ENCODE data around the gene C14orf180.

GRCh38 chr14:104567141-104567956 is 12.2 kb upstream of the C14orf180 start:
- TF ChIP-seq POLR2A (IDR thresholded peaks at IDR 0.05) (no peak), CTCF (IDR thresholded peaks at IDR 0.05) (no peak), POLR2AphosphoS5 (IDR thresholded peaks at IDR 0.05) (no peak)

Data from prostate gland (tissue), 2 donors.